H9 (cell line): Measurements from ENCODE around the gene TRMT11. TPM values are rescaled to one million over a fixed set of nuclear protein-coding genes. Genes with fewer than 3 reads are reported as not detected.
A peak's percentile ranks its signal among the peaks of the same experiment; 100 is the strongest.

ENCODE experiments used
- DNase-seq: peaks from one replicate; pipeline ENCODE4 v3.0.0-alpha.2; 2017
- H2AFZ ChIP-seq: one replicate; pipeline ENCODE4 v1.6.1; 2013; ENCODE audit warnings: mild to moderate bottlenecking, low read length, control low read depth, moderate library complexity
- H2AK5ac ChIP-seq: 2 replicates; pipeline ENCODE4 v1.6.1; 2013; ENCODE audit warnings: low read length, control low read depth, mixed read lengths; ENCODE audit not compliant: insufficient read length
- H2BK120ac ChIP-seq: one replicate; pipeline ENCODE4 v1.6.1; 2013; ENCODE audit warnings: low read depth, mild to moderate bottlenecking, low read length, control low read depth, inconsistent platforms; ENCODE audit not compliant: poor library complexity, severe bottlenecking
- H2BK12ac ChIP-seq: 2 replicates; pipeline ENCODE4 v1.6.1; 2013; ENCODE audit warnings: low read length, control low read depth, mixed read lengths, low read depth; ENCODE audit not compliant: insufficient read length
- H2BK15ac ChIP-seq: 2 replicates; pipeline ENCODE4 v1.6.1; 2013; ENCODE audit warnings: low read depth, low read length, control low read depth
- H2BK20ac ChIP-seq: one replicate; pipeline ENCODE4 v1.6.1; 2013; ENCODE audit warnings: low read depth, mild to moderate bottlenecking, low read length, control low read depth, inconsistent platforms; ENCODE audit not compliant: poor library complexity, severe bottlenecking
- H2BK5ac ChIP-seq: 2 replicates; pipeline ENCODE4 v1.6.1; 2013; ENCODE audit warnings: low read length, control low read depth, mixed read lengths; ENCODE audit not compliant: insufficient read length
- H3K14ac ChIP-seq: 2 replicates; pipeline ENCODE4 v1.6.1; 2013; ENCODE audit warnings: low read length, control low read depth; ENCODE audit not compliant: insufficient read depth
- H3K18ac ChIP-seq: 2 replicates; pipeline ENCODE4 v1.6.1; 2013; ENCODE audit warnings: low read depth, mild to moderate bottlenecking, mixed read lengths, low read length, control low read depth; ENCODE audit not compliant: insufficient read length
- H3K23ac ChIP-seq: 2 replicates; pipeline ENCODE4 v1.6.1; 2013; ENCODE audit warnings: low read length, control low read depth, mixed read lengths, low read depth; ENCODE audit not compliant: insufficient read length
- H3K23me2 ChIP-seq: 2 replicates; pipeline ENCODE4 v1.6.1; 2013; ENCODE audit warnings: low read depth, mild to moderate bottlenecking, mixed read lengths, low read length, control low read depth; ENCODE audit not compliant: insufficient read length, poor library complexity, severe bottlenecking
- H3K27ac ChIP-seq: 2 replicates; pipeline ENCODE4 v1.5.1; 2013; ENCODE audit warnings: low read length, control low read depth, mixed read lengths, low read depth; ENCODE audit not compliant: insufficient read length
- H3K27me3 ChIP-seq: 2 replicates; pipeline ENCODE4 v1.6.1; 2013; ENCODE audit warnings: low read length, control low read depth, inconsistent platforms; ENCODE audit not compliant: insufficient read depth
- H3K4ac ChIP-seq: 2 replicates; pipeline ENCODE4 v1.6.1; 2013; ENCODE audit warnings: low read depth, mild to moderate bottlenecking, control low read depth, inconsistent platforms, low read length, moderate library complexity
- H3K4me1 ChIP-seq: 2 replicates; pipeline ENCODE4 v1.6.1; 2013; ENCODE audit warnings: low read length, control low read depth, inconsistent platforms; ENCODE audit not compliant: insufficient read depth
- H3K4me2 ChIP-seq: 2 replicates; pipeline ENCODE4 v1.6.1; 2013; ENCODE audit warnings: low read length, control low read depth, mixed read lengths; ENCODE audit not compliant: insufficient read length, insufficient read depth
- H3K56ac ChIP-seq: 2 replicates; pipeline ENCODE4 v1.6.1; 2013; ENCODE audit warnings: low read depth, mild to moderate bottlenecking, mixed read lengths, low read length, control low read depth; ENCODE audit not compliant: insufficient read length
- H3K79me1 ChIP-seq: 2 replicates; pipeline ENCODE4 v1.6.1; 2013; ENCODE audit warnings: low read depth, mild to moderate bottlenecking, moderate library complexity, low read length, control low read depth, inconsistent platforms; ENCODE audit not compliant: insufficient read depth, poor library complexity, severe bottlenecking
- H3K79me2 ChIP-seq: 2 replicates; pipeline ENCODE4 v1.6.1; 2013; ENCODE audit warnings: low read length, control low read depth, inconsistent platforms; ENCODE audit not compliant: insufficient read depth
- H3K9ac ChIP-seq: 2 replicates; pipeline ENCODE4 v1.6.1; 2013; ENCODE audit warnings: low read length, control low read depth, mixed read lengths; ENCODE audit not compliant: insufficient read length; ENCODE audit errors: extremely low read depth
- H3K9me3 ChIP-seq: one replicate; pipeline ENCODE4 v1.6.1; 2013; ENCODE audit warnings: low read depth, low read length, inconsistent platforms; ENCODE audit not compliant: control insufficient read depth
- H3T11ph ChIP-seq: one replicate; pipeline ENCODE4 v1.6.1; 2013; ENCODE audit warnings: mild to moderate bottlenecking, low read length, control low read depth, inconsistent platforms
- H4K20me1 ChIP-seq: one replicate; pipeline ENCODE4 v1.6.1; 2013; ENCODE audit not compliant: control insufficient read depth, insufficient read length, insufficient read depth
- H4K5ac ChIP-seq: 2 replicates; pipeline ENCODE4 v1.6.1; 2013; ENCODE audit warnings: low read depth, mild to moderate bottlenecking, mixed read lengths, low read length, control low read depth; ENCODE audit not compliant: insufficient read length
- H4K8ac ChIP-seq: replicated peaks from 2 replicates; pipeline ENCODE4 v1.6.1; 2013; ENCODE audit warnings: low read length, control low read depth, mixed read lengths, low read depth; ENCODE audit not compliant: insufficient read length
- H4K91ac ChIP-seq: 2 replicates; pipeline ENCODE4 v1.6.1; 2013; ENCODE audit warnings: low read depth, mild to moderate bottlenecking, moderate library complexity, mixed read lengths, low read length, control low read depth; ENCODE audit not compliant: insufficient read length
- H3K27ac Mint-ChIP-seq, 3 experiments: 2 replicates in 2 of 3; 3 replicates in 1 of 3; pipeline ENCODE4 v1.8.0; 2020 to 2021; ENCODE audit warnings: mixed read lengths in 3 of 3, mild to moderate bottlenecking in 1 of 3, moderate library complexity in 1 of 3
- H3K27me3 Mint-ChIP-seq: 2 replicates; pipeline ENCODE4 v1.8.0; 2021; ENCODE audit warnings: low read depth, mild to moderate bottlenecking, moderate library complexity, mixed read lengths
- H3K36me3 Mint-ChIP-seq, 3 experiments: 2 replicates in 2 of 3; 3 replicates in 1 of 3; pipeline ENCODE4 v1.8.0; 2020 to 2021; ENCODE audit warnings: low read depth in 3 of 3, mixed read lengths in 3 of 3; ENCODE audit not compliant: insufficient read depth in 1 of 3
- H3K4me1 Mint-ChIP-seq, 2 experiments: 2 replicates each; pipeline ENCODE4 v1.8.0; 2020; ENCODE audit warnings: mixed read lengths in 2 of 2
- H3K4me3 Mint-ChIP-seq, 2 experiments: 2 replicates in 1 of 2; 3 replicates in 1 of 2; pipeline ENCODE4 v1.8.0; 2020 to 2021; ENCODE audit warnings: mild to moderate bottlenecking in 2 of 2, mixed read lengths in 2 of 2, moderate library complexity in 1 of 2
- H3K9me3 Mint-ChIP-seq, 2 experiments: 2 replicates in 1 of 2; 3 replicates in 1 of 2; pipeline ENCODE4 v1.8.0; 2020; ENCODE audit warnings: mild to moderate bottlenecking in 2 of 2, mixed read lengths in 2 of 2, moderate library complexity in 1 of 2
- CTCF ChIP-seq: fragments of 200-600 bp; sonication (generic); conservative IDR thresholded peaks from 3 replicates; pipeline ENCODE4 v1.8.0; 2021; ENCODE audit warnings: antibody characterized with exemption, mild to moderate bottlenecking
- WGBS: extraction: QIAGEN DNeasy Blood & Tissue Kit; methylation state at CpG from one replicate; pipeline ENCODE4 v1.1.7; 2013; ENCODE audit warnings: missing lambda C conversion rate, low lambda C conversion rate, mixed read lengths; ENCODE audit not compliant: insufficient read length; ENCODE audit errors: extremely low coverage; 5-methylcytosine and 5-hydroxymethylcytosine counted together
- total RNA-seq: library from RNA; stranded (reverse); gene quantifications from 2 replicates; pipeline ENCODE4 v1.2.1, GENCODE V29; 2021

TRMT11 gene
- total RNA-seq, 1 experiment from 2014 or later, result 31.1 TPM

GRCh38 chr6:125962900-125963497 lies 23.3 kb upstream of the TRMT11 start:
- no peak overlapping the region for H3K9ac ChIP-seq
- Mint-ChIP-seq H3K9me3 (no peaks in the 10 kb centered on the region), H3K4me1 (no peaks in the 10 kb centered on the region; a peak in 1 of 4 replicates), H3K36me3 (peaks cover under 1 to 4% (median 2%) of the 10 kb centered on the region in 3 experiments; a peak in 3 of 7 replicates), H3K4me3 (peak overlapping the region in 1 of 2 experiments; percentile 48; a peak in 1 of 5 replicates), H3K27ac (no peak overlapping the region; a peak in 1 of 7 replicates), H3K27me3 (no peaks in the 10 kb centered on the region)
- H3K4me2 ChIP-seq, result no peak overlapping the region
- WGBS, result no CpG with 5 or more reads among the region's 8 CpGs
- H3K56ac ChIP-seq, result no peak overlapping the region
- H3K14ac ChIP-seq, result no peak overlapping the region
- no peak overlapping the region for H3K27ac ChIP-seq
- H3K4ac ChIP-seq, result no peak overlapping the region
- H3K27me3 ChIP-seq, result no peaks in the 10 kb centered on the region
- H2BK15ac ChIP-seq, result no peak overlapping the region
- H3K23me2 ChIP-seq, result no peaks in the 10 kb centered on the region
- no peak overlapping the region for H2BK120ac ChIP-seq
- H4K5ac ChIP-seq, result no peak overlapping the region
- no peak overlapping the region for H4K8ac ChIP-seq
- H2AK5ac ChIP-seq, result no peak overlapping the region
- 0 out of 2 replicates have a peak, but pooled peaks cover under 1% of the 10 kb centered on the region for H3K4me1 ChIP-seq
- no peaks in the 10 kb centered on the region for H4K20me1 ChIP-seq
- no peaks in the 10 kb centered on the region for H3K9me3 ChIP-seq
- no peaks in the 10 kb centered on the region for H3K79me1 ChIP-seq
- no peak overlapping the region for H3K18ac ChIP-seq
- H2BK5ac ChIP-seq, result no peak overlapping the region
- no peak overlapping the region for H4K91ac ChIP-seq
- H2AFZ ChIP-seq, result no peak overlapping the region
- no peak overlapping the region for H2BK20ac ChIP-seq
- no peak overlapping the region for H3K23ac ChIP-seq
- TF ChIP-seq CTCF, result no peak
- no peak for DNase-seq
- no peaks in the 10 kb centered on the region for H3K79me2 ChIP-seq
- no peak overlapping the region for H3T11ph ChIP-seq
- no peak overlapping the region for H2BK12ac ChIP-seq
